Ovary (tissue), 9 donors: Measurements from ENCODE around the gene BBS9. TPM values are rescaled to one million over a fixed set of nuclear protein-coding genes. Genes with fewer than 3 reads are reported as not detected.

Experiments
- DNase-seq, 5 donors: peaks; one replicate each; pipeline ENCODE4 v3.0.0-alpha.2; 2019 to 2020
- H3K27ac ChIP-seq, 2 donors: fragments of 200-600 bp; one replicate each; pipeline versions ENCODE4 v1.5.1 to v1.8.0; 2019 to 2022
- H3K27me3 ChIP-seq: fragments of 200-600 bp; one replicate; pipeline ENCODE4 v1.8.0; 2022
- H3K36me3 ChIP-seq: fragments of 200-600 bp; sonication (generic); one replicate; pipeline ENCODE4 v1.5.1; 2019
- H3K4me1 ChIP-seq: one replicate; pipeline ENCODE4 v1.8.1; 2013; ENCODE audit warnings: mild to moderate bottlenecking, moderate library complexity; ENCODE audit not compliant: insufficient read depth
- H3K4me3 ChIP-seq: fragments of 200-600 bp; sonication (generic); one replicate; pipeline ENCODE4 v1.5.1; 2017
- H3K9me3 ChIP-seq, 2 donors: fragments of 200-600 bp in 1 of 2; sonication (generic) in 1 of 2; one replicate each; pipeline versions ENCODE4 v1.5.1 to v1.8.1; 2013 to 2019; ENCODE audit warnings: mild to moderate bottlenecking in 1 of 2, moderate library complexity in 1 of 2
- EP300 ChIP-seq: sonication (generic); formaldehyde crosslinking; IDR thresholded peaks from one replicate; pipeline ENCODE4 v1.6.1; 2017; ENCODE audit warnings: antibody characterized with exemption
- POLR2A ChIP-seq: fragments of 450-650 bp; IDR thresholded peaks from one replicate; pipeline ENCODE4 v1.6.1; 2017; ENCODE audit warnings: antibody characterized with exemption, mild to moderate bottlenecking, moderate library complexity
- WGBS, 3 donors: extraction: QIAGEN DNeasy Blood & Tissue Kit in 1 of 3; methylation state at CpG; one replicate each; pipeline versions ENCODE4 v1.1.5 to v1.1.7; 2013 to 2017; 5-methylcytosine and 5-hydroxymethylcytosine counted together
- intact Hi-C, 4 donors: fragments of 100-400 bp; cut with DNase I; formaldehyde crosslinking; loops; one replicate each; pipeline versions ENCODE4 v1.11.0 to v1.15.1; 2022 to 2023
- polyA plus RNA-seq, 2 donors: library from polyadenylated mRNA; stranded (reverse); fragments of 200-250 nt in 1 of 2; fragments of 350-450 nt in 1 of 2; fragmentation: Illumina TruSeq in 1 of 2; extraction: RNeasy Lipid Tissue Mini Kit (QIAGEN cat#74804) in 1 of 2; gene quantifications; one replicate each; pipeline ENCODE4 v1.2.3, GENCODE V29; 2013 to 2014
- total RNA-seq, 7 donors: library from RNA; depleted of rRNA in 2 of 7; stranded (reverse); fragments of >200 nt in 2 of 7; fragmentation: NEBNext Ultra II Directional in 3 of 7; extraction: Animal tissue kit (Norgen Biotek cat#: 25700) in 3 of 7; gene quantifications; one replicate each; pipeline versions ENCODE4 v1.1.0 to v1.2.4, GENCODE V29; 2016 to 2023
- TF ChIP-seq, protein P1 (sequence below), 3 donors: fragments of 450-650 bp in 2 of 3; fragments of 200-600 bp in 1 of 3; IDR thresholded peaks; one replicate each; pipeline versions ENCODE4 v1.5.1 to v1.8.0; 2016 to 2022; ENCODE audit warnings: antibody characterized with exemption in 3 of 3, mild to moderate bottlenecking in 1 of 3
- donor health status: DM: no; HTN: no; CAD: no; lungs with moderate emphysema.
- donor health status: DM: no; HTN: no; CAD: no.
- donor health status: Bipolar disorder and iron deficiency.
- donor health status: DM: yes; HTN: yes; CAD: no.
- donor health status: DM: no; HTN: no; CAD: no.
- donor health status: DM: yes; HTN: yes; CAD: no.

Gene BBS9
- total and polyA plus RNA-seq, 9 donors: 8.1 to 42.0 (median 29.7) TPM

DNA sequence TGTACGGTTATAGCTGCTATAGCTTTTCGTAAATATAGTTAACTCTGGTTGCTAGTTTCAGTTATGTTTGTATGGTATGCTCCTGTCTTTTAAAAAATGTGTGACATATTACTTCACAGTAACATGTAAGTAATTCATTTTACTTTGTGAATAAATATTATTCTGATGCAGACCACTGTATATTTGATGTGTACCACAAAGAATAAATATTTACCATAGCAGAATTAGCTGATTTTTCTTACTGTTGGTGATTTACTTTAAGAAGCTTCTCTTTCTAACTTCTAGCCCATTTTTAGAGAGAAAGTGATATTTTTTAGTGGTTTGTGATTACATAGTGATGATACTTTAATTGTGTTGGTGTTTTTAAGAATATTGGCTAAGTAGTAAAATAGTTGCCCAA lies 292.8 kb downstream of the BBS9 start:
- intact Hi-C loops: no loop called here
- H3K4me1 ChIP-seq: no peaks in the 10 kb centered on the region
- no peak for DNase-seq
- no peaks in the 10 kb centered on the region for H3K27me3 ChIP-seq
- no peak overlapping the region for H3K27ac ChIP-seq
- H3K36me3 ChIP-seq: no peaks in the 10 kb centered on the region
- no peak overlapping the region for H3K4me3 ChIP-seq
- TF ChIP-seq EP300 (no peak), POLR2A (no peak)
- TF ChIP-seq, protein P1, sequence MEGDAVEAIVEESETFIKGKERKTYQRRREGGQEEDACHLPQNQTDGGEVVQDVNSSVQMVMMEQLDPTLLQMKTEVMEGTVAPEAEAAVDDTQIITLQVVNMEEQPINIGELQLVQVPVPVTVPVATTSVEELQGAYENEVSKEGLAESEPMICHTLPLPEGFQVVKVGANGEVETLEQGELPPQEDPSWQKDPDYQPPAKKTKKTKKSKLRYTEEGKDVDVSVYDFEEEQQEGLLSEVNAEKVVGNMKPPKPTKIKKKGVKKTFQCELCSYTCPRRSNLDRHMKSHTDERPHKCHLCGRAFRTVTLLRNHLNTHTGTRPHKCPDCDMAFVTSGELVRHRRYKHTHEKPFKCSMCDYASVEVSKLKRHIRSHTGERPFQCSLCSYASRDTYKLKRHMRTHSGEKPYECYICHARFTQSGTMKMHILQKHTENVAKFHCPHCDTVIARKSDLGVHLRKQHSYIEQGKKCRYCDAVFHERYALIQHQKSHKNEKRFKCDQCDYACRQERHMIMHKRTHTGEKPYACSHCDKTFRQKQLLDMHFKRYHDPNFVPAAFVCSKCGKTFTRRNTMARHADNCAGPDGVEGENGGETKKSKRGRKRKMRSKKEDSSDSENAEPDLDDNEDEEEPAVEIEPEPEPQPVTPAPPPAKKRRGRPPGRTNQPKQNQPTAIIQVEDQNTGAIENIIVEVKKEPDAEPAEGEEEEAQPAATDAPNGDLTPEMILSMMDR (IDR thresholded peaks at IDR 0.05): no peak
- 95 to 98% (median 96%) methylated on average over 2 of the region's 2 CpGs for WGBS, 3 donors
- H3K9me3 ChIP-seq: no peaks in the 10 kb centered on the region

DNA sequence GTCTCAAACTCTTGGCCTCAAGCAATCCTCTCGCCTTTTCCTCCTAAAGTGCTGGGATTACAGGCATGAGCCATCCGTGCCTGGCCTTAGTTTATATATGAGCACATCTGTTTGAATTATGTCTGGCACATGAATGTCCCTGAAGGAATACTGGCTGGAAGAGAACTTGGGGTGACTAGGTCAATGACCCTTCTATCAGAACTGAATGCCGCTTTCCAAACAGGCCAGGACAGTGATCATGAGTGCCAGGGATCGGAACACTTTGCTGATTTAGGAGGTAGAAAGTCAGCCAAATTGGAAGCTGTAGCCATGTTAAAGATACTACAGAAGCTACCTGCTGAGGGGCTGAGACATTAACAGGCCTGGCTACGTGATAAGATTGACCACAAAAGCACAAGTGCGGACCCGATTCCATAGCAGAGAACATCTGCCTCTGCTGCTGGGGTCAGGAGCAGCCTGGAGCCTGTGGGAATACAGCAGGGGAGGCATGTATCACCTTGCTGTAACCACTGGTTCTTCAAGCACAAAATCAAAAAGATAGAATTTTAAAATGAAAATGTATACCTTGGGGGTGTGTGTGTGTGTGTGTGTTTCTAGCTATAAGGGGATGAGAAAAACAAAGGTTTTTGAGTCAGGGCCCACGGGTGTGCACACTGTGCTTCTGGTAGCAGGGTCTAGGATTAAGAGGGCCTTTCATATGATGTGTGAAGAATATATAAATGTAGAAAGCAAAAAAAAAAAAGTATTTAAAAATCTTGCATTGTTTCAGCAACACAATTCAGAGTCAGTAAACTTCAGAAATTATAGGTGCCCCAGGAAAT lies 293.7 kb downstream of the BBS9 start:
- no peaks in the 10 kb centered on the region for H3K27me3 ChIP-seq
- WGBS, 3 donors: 83 to 90% (median 87%) methylated on average over 8 of the region's 8 CpGs
- no peak overlapping the region for H3K27ac ChIP-seq
- no peak for DNase-seq
- no peaks in the 10 kb centered on the region for H3K36me3 ChIP-seq
- H3K9me3 ChIP-seq: no peaks in the 10 kb centered on the region
- H3K4me3 ChIP-seq: no peak overlapping the region
- no peaks in the 10 kb centered on the region for H3K4me1 ChIP-seq
- intact Hi-C loops: no loop called here
- TF ChIP-seq, protein P1 (IDR thresholded peaks at IDR 0.05): no peak
- TF ChIP-seq EP300 (no peak), POLR2A (no peak)

DNA sequence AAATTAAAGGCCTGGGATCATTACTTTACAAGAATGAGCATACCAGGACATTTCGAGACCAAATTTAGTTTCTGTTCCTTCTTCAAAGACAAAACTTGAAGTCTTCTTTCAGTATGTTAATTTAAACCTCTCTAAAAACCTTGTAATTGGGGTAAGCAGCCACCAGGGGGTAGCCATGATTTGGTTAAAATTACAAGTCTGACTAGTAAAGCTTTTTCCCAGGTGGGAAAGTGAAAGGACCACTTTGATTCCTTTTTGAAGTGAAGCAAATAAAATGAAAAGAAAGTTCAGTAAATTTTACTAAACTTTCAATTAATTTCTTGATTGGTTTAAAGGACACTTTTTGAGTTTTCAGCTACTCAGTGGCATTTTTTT lies 294.3 kb downstream of the BBS9 start:
- DNase-seq: no peak
- TF ChIP-seq, protein P1 (IDR thresholded peaks at IDR 0.05): no peak
- TF ChIP-seq EP300 (no peak), POLR2A (no peak)

DNA sequence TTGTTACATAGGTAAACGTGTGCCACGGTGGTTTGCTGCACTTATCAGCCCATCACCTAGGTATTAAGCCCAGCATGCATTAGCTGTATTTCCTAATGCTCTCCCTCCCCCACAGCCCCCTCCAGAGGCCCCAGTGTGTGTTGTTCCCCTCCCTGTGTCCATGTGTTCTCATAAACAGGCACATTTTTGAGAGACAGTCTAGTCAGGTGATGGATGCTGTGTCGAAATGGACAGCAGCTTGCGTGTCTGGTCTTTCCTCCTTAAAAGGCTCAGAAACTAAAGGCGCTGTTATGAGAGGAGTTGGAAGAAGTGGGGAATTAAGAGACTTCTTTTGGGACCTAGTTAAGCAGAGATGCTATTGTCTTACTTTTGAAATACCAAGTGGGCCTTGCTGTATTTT lies 296.0 kb downstream of the BBS9 start:
- DNase-seq: no peak
- Histone ChIP-seq H3K4me3 (no peak overlapping the region), H3K36me3 (no peaks in the 10 kb centered on the region), H3K9me3 (no peaks in the 10 kb centered on the region), H3K4me1 (no peaks in the 10 kb centered on the region), H3K27me3 (no peaks in the 10 kb centered on the region), H3K27ac (no peak overlapping the region)
- TF ChIP-seq, protein P1 (IDR thresholded peaks at IDR 0.05): no peak
- TF ChIP-seq POLR2A (no peak), EP300 (no peak)
- intact Hi-C loops: no loop called here
- 85 to 96% (median 95%) methylated on average over 5 of the region's 5 CpGs for WGBS, 3 donors

More for the DNA sequence above, 294.3 kb downstream of the BBS9 start:
- 94 to 100% (median 97%) methylated on average over 1 of the region's 1 CpG for WGBS, 3 donors
- Histone ChIP-seq H3K36me3 (no peaks in the 10 kb centered on the region), H3K27me3 (no peaks in the 10 kb centered on the region), H3K27ac (no peak overlapping the region), H3K4me3 (no peak overlapping the region), H3K4me1 (no peaks in the 10 kb centered on the region), H3K9me3 (no peaks in the 10 kb centered on the region)
- intact Hi-C loops: no loop called here
